Measurements from ENCODE around the gene GREM2. TPM values are rescaled to one million over a fixed set of nuclear protein-coding genes. Genes with fewer than 3 reads are reported as not detected.

GREM2 gene
- polyA plus RNA-seq, 3 donors: 0.69 to 1.4 (median 0.80) TPM

DNA sequence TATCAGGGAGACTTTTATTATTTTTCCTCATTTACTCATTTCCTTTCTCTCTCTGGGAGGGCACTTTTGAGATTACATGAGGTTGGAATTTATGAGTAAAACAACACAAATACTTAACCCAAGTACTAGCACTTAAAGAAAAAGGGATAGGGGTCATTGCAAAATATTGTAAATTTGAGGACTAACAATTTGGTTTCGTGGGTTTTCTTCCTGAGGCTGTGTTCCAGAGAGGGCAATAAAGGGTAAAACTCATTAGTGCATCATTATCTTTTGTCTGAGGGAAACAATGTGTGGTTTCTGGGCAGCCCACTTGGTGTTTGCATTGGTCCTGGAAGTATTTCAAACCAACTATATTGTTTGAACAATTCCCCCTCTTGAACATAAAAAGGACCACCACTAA is 96.5 kb downstream of the GREM2 start:
- DNase-seq (ENCODE audit: extremely low read depth in 1 of 11, low read depth in 9 of 11, low spot score in 4 of 11): no peak

- no peak for DNase-seq (ENCODE audit: extremely low read depth in 1 of 11, low read depth in 9 of 11, low spot score in 4 of 11)
These were observed 100.2 kb downstream of the GREM2 start for GRCh38 chr1:240511789-240512188.

GRCh38 chr1:240508950-240509349 is 103.0 kb downstream of the GREM2 start:
- DNase-seq (ENCODE audit: extremely low read depth in 1 of 11, low read depth in 9 of 11, low spot score in 4 of 11): no peak

- no peak for DNase-seq (ENCODE audit: extremely low read depth in 1 of 11, low read depth in 9 of 11, low spot score in 4 of 11)
These were observed 103.8 kb downstream of the GREM2 start for GRCh38 chr1:240508201-240508600.

GRCh38 chr1:240506176-240506575 is 105.8 kb downstream of the GREM2 start:
- DNase-seq (ENCODE audit: extremely low read depth in 1 of 11, low read depth in 9 of 11, low spot score in 4 of 11): no peak

DNA sequence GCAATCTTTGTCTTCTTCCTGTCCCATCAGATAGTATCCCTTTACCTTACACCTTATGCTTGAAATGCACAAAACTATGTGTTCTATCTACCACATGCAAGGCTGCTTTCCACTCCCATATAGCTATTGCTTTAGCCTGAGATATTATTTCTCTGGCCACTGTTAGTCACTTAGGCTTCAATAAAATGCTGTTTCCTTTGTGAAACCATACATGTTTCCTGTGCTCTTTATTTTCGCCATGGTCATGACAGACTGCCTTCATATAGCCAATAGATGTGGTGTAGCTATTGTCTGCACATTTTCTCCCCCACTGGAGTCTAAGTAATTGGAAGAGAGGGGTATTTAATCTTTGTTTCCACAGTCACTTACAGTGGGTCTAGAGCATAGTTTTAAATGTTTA is 108.4 kb downstream of the GREM2 start:
- no peak for DNase-seq (ENCODE audit: extremely low read depth in 1 of 11, low read depth in 9 of 11, low spot score in 4 of 11)

DNA sequence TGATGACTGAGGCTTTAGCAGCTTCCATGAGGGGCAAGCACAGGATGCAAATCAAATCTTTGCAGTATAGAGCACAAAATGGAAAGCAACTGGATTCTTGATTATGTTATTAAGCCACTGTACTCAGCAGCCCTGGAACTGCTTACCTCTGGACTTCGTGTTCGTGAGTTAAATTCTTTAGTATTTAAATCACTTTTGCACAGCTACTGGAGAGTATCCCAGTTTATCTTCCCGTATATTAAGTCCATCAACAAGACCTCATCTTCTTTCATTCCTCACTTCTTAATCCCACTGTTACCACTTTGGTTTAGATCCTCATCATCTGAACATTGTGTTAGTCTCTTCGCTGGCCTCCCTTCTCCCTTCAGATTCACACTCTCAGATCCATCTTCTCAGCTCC is 108.9 kb downstream of the GREM2 start:
- DNase-seq (ENCODE audit: extremely low read depth in 1 of 11, low read depth in 9 of 11, low spot score in 4 of 11): no peak

DNA sequence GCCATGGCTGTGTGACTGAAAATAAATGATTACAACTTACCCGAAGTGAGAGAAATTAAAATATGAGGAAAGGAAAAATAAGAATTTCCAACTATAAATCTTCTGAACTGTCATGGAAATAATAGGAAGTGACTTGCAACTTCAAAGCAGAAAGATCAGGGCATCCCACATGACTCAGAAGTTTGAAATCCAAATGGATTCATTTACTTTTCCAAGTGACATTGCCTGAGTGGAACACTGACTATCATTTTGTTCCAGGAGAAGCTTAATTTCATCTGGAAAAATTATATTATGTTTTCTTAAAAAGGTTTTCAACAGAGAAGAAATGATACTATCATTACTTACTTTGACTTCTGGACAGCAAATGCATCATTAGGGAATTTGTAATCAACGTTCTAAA is 110.8 kb downstream of the GREM2 start:
- DNase-seq (ENCODE audit: extremely low read depth in 1 of 11, low read depth in 9 of 11, low spot score in 4 of 11): no peak

- DNase-seq (ENCODE audit: extremely low read depth in 1 of 11, low read depth in 9 of 11, low spot score in 4 of 11): no peak
These were observed 111.3 kb downstream of the GREM2 start for GRCh38 chr1:240500647-240501046.

GRCh38 chr1:240499012-240499411 is 112.9 kb downstream of the GREM2 start:
- no peak for DNase-seq (ENCODE audit: extremely low read depth in 1 of 11, low read depth in 9 of 11, low spot score in 4 of 11)

DNA sequence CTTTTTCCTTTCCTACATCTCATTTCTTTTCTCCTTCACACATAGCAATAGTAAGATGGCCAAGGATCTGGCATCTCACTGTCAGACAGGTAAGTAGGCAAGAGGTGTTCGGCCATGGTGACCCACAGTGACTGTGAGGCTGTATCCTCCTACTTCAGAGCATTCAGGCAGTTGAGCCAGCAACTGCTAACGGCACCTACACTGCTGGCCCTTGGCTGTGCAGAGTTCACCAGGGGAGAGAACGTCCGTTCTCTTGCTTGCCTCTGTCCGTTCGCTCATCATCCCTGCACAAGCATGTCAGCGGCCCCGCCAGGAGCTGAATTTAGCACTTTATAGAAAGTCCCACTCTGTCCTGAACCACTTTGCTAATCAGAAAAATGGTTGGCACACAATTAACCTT is 113.6 kb downstream of the GREM2 start:
- DNase-seq (ENCODE audit: extremely low read depth in 1 of 11, low read depth in 9 of 11, low spot score in 4 of 11): no peak

DNA sequence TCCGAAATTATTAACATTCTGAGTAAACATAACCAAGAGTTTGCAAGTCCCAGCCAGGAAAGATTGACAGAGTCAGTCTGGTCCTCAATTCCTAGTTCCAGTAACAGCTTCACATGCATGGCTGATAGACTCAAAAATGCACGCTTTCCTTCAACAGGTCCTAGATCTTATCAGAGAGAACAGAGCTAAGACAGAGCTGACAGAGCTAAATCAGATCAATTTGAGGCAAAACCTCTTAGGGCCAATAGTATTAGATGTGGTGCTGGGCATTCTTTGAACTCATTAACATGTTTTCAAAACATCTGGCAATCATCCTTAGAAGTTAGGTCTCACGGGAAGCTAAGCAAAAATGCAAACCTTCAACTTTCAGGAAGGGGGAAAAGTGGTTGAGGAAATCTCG is 114.0 kb downstream of the GREM2 start:
- no peak for DNase-seq (ENCODE audit: extremely low read depth in 1 of 11, low read depth in 9 of 11, low spot score in 4 of 11)

DNA sequence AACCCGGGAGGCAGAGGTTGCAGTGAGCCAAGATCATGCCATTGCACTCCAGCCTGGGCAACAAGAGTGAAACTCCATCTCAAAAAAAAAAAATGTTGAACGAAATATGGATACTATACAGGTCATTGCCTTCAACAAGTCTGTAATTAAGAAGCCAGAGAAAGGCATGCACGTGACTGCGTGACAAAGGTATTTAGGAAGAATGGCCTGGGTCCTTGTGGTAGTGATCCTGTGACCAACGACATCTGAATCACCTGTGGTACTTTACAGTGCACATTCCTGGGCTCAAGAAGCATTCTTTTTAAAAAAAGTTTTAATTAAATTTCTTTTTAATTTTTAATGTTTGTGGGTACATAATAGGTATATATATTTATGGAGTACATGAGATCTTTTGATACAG is 115.0 kb downstream of the GREM2 start:
- no peak for DNase-seq (ENCODE audit: extremely low read depth in 1 of 11, low read depth in 9 of 11, low spot score in 4 of 11)

DNA sequence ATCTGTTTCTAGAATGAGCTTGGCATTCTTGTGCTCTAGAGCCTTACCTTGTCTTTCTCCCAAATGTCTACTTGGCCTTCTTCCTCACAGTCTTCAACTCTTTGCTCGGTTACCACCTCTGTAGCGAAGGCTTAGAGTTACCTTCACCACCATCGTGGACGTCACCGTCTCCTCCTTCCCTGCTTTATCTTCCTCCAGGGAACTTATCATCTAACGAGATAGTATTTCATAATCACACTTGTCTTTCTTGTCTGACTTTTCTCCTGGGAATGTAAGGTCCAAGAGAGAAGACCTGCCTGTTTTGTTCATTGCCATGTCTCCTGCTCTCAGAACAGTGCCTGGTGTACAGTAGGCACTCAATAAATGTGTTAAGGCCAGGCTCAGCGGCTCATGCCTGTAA is 115.6 kb downstream of the GREM2 start:
- no peak for DNase-seq (ENCODE audit: extremely low read depth in 1 of 11, low read depth in 9 of 11, low spot score in 4 of 11)

GRCh38 chr1:240495601-240496000 is 116.4 kb downstream of the GREM2 start:
- DNase-seq (ENCODE audit: extremely low read depth in 1 of 11, low read depth in 9 of 11, low spot score in 4 of 11): no peak

DNA sequence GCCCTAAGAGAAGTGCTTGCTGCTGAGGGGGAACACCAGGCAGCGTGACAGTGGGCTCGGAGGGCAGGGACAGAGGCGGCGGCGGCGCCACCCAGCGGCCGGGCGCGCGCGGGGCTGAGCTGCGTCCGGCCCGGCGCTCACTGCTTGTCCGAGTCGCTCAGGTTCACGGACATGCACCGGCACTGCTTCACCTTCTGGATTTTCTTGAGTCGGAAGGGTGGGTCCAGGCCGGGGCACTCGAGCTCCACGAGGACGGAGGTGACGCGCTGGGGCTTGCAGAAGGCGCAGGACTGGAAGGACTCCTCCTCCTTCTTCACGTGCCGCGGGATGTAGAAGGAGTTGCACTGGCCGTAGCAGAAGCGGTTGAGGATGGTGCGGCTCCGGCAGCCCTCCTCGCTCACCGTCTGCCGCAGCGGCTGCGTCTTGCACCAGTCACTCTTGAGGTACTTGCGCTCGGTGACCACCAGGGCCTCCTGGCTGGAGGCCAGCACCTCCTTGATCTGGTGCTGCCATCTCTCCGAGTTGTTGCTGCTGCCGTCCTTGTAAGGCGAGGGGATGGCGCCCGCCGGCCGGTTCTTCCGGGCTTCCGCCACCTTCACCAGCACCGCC is 119.0 kb downstream of the GREM2 start:
- DNase-seq (ENCODE audit: extremely low read depth in 1 of 11, low read depth in 9 of 11, low spot score in 4 of 11): peak in 6 of 11 donors; percentile 4 to 27 (median 15)

GRCh38 chr1:240491796-240492195 is 120.2 kb downstream of the GREM2 start:
- DNase-seq (ENCODE audit: extremely low read depth in 1 of 11, low read depth in 9 of 11, low spot score in 4 of 11): no peak

DNA sequence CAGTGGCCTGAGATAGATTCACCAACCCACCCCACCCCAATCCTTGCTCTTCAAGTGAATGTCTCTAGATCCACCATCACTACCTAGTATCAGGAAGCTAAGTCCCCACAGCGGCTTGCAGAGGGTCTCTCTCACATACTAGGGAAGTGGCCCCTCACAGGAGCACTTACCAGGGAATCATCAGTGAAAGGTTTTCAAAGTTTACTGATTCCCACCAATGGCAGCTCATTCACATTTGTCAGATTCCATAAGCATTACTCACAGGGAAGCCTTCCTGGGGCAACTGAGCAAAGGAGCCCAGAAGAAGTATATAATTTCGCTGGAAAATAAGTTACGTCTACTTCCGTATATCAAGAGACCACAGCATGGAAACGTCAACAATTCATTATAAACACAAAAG is 120.8 kb downstream of the GREM2 start:
- no peak for DNase-seq (ENCODE audit: extremely low read depth in 1 of 11, low read depth in 9 of 11, low spot score in 4 of 11)

GRCh38 chr1:240487493-240487892 is 124.5 kb downstream of the GREM2 start:
- DNase-seq (ENCODE audit: extremely low read depth in 1 of 11, low read depth in 9 of 11, low spot score in 4 of 11): no peak

DNA sequence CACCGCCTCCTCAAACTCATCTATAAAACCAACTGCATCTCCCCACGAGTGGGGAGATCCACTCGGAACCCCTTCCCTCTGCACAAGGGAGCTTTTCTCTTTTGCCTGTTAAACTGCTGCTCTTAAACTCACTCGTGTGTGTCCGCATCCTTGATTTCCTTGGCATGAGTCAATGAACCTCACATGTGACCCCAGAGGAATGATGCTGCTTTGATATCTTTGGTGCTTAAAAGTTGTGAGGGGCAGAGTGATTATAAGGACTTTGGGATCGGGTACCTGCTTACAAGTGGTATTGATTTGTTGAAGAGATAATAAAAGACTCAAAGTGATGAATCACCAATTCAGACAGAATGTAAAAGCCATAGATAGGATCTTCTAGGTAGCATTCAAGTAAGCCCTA is 125.3 kb downstream of the GREM2 start:
- no peak for DNase-seq (ENCODE audit: extremely low read depth in 1 of 11, low read depth in 9 of 11, low spot score in 4 of 11)

GRCh38 chr1:240484804-240485443 is 127.0 kb downstream of the GREM2 start:
- DNase-seq (ENCODE audit: extremely low read depth in 1 of 11, low read depth in 9 of 11, low spot score in 4 of 11): no peak

Data from renal cortex interstitium (tissue), 11 donors.